Measurements from ENCODE around the gene MANF. TPM values are rescaled to one million over a fixed set of nuclear protein-coding genes. Genes with fewer than 3 reads are reported as not detected.
"Not testable (repeated sequence)": the region's sequence is repeated elsewhere in the genome, so short reads cannot be mapped to it uniquely, and the experiment has no call there.

The MANF gene
- total RNA-seq, 1 donor from 2014 or later: 265 TPM

DNA sequence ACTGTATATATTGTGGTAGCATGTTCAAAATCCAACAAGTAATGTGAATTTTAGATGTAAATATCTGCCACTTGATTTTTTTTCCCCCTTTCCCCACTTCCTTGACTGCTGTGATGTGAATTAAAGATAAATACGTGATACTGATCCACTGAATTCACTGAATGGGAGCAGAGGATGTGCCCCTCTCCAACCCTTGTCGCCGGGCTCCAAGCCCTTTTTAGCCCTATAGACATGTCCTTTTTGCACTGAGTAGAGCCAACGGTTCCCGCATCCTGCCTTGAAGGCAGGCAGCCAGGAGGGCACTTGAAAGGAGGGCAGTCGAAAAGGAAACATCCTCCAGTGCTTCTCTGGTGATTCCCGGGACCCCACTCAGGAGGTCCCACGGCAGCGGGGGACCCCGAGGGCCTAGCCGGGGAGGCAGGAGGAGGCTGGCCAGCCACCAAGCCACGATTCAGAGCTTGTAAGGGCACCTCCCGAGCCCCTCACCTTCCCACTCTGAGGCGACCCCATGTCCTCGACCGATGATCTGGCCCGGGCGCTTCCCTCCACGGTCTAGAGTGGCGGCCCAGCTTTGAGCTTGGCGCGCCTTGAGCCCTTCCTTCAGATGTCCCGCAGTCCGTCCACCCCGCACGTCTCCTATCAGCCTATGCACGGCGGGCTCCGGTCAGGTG lies 901 bp upstream of the MANF start:
- TF ChIP-seq, protein P1, sequence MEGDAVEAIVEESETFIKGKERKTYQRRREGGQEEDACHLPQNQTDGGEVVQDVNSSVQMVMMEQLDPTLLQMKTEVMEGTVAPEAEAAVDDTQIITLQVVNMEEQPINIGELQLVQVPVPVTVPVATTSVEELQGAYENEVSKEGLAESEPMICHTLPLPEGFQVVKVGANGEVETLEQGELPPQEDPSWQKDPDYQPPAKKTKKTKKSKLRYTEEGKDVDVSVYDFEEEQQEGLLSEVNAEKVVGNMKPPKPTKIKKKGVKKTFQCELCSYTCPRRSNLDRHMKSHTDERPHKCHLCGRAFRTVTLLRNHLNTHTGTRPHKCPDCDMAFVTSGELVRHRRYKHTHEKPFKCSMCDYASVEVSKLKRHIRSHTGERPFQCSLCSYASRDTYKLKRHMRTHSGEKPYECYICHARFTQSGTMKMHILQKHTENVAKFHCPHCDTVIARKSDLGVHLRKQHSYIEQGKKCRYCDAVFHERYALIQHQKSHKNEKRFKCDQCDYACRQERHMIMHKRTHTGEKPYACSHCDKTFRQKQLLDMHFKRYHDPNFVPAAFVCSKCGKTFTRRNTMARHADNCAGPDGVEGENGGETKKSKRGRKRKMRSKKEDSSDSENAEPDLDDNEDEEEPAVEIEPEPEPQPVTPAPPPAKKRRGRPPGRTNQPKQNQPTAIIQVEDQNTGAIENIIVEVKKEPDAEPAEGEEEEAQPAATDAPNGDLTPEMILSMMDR (conservative IDR thresholded peaks at IDR 0.05; ENCODE audit: low read depth, low read length): no peak
- DNase-seq (ENCODE audit: low read depth): no peak
- peak overlapping the region; percentile 97 for H3K4me3 ChIP-seq (ENCODE audit: low read depth, low read length)

DNA sequence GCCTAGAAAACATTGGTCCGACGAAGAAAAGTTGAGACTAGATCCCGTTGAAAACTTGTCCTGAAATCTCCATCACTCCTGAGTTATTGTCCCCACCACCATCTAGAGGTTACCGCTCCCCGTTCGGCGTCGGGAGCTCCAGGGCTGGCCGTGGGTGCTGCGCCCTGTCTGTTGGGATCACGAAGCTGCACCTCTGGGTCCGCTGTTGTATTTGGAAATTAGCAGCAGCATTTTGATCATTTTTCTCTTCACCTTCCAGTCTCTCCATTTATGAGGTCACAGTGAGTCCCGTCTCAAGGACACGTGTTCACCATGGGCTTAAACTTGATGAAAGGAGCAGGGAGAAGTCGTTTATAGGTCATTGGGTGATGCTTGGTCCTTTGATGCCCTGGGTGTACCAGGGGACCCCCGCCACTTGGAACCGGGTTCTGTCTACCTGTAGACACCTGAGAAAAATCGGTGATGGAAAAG lies 565 bp downstream of the MANF start:
- peak overlapping the region; percentile 97 for H3K4me3 ChIP-seq (ENCODE audit: low read depth, low read length)
- TF ChIP-seq, protein P1 (conservative IDR thresholded peaks at IDR 0.05; ENCODE audit: low read depth, low read length): no peak
- no peak for DNase-seq (ENCODE audit: low read depth)

DNA sequence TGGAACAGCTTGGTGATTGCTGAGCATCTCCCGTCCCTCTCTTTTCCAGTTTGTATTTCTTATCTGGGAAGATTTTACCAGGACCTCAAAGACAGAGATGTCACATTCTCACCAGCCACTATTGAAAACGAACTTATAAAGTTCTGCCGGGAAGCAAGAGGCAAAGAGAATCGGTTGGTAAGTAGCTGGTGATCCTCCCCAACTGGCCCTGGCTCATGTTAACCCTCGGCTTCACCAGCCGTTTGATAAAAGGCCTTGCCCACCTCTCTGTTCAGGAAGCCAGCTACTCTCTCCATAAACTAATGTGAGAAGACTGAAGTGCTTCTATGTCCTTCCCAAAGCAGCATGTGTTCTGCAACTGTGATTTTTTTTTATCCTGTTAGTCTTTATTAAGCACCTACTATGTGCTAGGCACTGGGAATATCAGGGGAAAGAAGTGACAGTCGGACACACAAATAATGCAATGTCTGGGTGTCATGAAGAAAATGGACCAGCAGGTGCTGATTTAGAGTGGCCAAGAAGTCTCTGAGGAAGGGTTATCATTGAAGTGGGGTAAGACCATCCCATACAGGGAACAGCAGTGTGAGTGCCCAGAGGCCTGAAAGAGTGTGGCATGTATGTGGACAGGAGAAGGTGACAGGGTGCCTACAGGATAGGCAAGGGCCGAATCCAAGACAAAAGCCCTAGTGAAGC lies 1.2 kb downstream of the MANF start:
- TF ChIP-seq, protein P1 (conservative IDR thresholded peaks at IDR 0.05; ENCODE audit: low read depth, low read length): no peak
- peak overlapping the region; percentile 97 for H3K4me3 ChIP-seq (ENCODE audit: low read depth, low read length)
- no peak for DNase-seq (ENCODE audit: low read depth)

DNA sequence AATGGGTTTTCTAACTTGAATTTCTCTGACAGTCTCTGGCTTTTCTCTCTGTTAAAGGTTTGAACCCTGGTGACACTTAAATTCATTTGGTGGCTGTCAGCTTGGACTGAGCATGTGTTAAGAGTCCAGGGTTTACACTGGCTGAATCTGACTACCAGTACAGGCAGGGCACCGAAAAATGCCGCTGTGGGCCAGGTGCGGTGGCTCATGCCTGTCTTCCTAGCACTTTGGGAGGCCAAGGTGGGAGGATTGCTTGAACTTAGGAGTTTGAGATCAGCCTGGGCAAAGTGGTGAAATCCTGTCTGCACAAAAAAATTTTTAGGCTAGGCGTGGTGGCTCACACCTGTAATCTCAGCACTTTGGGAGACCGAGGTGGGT lies 1.8 kb downstream of the MANF start:
- DNase-seq (ENCODE audit: low read depth): no peak
- H3K4me3 ChIP-seq (ENCODE audit: low read depth, low read length): peak overlapping the region; percentile 97
- TF ChIP-seq, protein P1 (conservative IDR thresholded peaks at IDR 0.05; ENCODE audit: low read depth, low read length): no peak

DNA sequence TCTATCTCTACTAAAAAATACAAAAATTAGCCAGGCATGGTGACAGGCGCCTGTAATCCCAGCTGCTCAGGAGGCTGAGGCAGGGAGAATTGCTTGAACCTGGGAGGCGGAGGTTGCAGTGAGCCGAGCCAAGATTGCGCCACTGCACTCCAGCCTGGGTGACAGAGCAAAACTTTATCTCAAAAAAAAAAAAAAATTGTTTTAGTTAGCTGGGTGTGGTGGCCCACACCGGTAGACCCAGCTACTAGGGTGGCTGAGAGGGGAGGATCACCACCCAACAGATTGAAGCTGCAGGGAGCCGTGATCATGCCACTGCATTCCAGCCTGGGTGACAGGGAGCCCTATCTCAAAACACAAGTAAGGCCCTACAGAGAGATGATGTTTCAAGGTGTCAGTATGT lies 2.2 kb downstream of the MANF start:
- not testable (repeated sequence) for DNase-seq (ENCODE audit: low read depth); H3K4me3 ChIP-seq (ENCODE audit: low read depth, low read length)

DNA sequence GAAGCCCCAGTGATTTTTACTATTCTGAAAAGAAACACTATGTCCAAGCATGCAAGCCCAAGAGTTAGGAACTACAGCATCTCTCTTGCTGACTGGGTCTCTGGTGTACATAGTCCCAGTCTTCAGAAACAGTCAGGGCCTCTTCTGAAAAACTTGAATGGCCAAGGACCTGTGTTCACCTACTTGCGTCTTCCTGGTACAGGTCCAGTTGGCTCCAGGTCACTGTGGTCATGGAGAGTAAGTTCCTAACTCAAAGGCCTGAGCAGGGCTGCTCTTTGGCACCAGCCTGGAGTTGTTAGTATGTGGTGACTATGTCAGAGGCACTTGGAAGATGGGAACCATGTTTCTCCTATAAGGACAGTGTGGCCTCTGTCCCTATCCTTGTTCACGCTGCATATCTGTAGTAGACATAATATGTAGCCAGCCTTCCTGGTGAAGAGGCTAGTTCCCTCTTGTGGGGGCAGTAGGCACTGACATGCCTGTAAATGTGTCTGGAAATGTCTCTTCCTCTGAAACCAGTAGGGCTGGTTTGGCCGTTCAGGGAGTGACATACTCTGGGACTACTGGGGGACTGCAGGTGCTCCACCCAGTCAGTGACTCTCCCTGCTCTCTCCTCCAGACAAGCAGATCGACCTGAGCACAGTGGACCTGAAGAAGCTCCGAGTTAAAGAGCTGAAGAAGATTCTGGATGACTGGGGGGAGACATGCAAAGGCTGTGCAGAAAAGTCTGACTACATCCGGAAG lies 3.4 kb downstream of the MANF start:
- TF ChIP-seq, protein P1 (conservative IDR thresholded peaks at IDR 0.05; ENCODE audit: low read depth, low read length): peak; percentile 40
- no peak overlapping the region for H3K4me3 ChIP-seq (ENCODE audit: low read depth, low read length)
- no peak for DNase-seq (ENCODE audit: low read depth)

DNA sequence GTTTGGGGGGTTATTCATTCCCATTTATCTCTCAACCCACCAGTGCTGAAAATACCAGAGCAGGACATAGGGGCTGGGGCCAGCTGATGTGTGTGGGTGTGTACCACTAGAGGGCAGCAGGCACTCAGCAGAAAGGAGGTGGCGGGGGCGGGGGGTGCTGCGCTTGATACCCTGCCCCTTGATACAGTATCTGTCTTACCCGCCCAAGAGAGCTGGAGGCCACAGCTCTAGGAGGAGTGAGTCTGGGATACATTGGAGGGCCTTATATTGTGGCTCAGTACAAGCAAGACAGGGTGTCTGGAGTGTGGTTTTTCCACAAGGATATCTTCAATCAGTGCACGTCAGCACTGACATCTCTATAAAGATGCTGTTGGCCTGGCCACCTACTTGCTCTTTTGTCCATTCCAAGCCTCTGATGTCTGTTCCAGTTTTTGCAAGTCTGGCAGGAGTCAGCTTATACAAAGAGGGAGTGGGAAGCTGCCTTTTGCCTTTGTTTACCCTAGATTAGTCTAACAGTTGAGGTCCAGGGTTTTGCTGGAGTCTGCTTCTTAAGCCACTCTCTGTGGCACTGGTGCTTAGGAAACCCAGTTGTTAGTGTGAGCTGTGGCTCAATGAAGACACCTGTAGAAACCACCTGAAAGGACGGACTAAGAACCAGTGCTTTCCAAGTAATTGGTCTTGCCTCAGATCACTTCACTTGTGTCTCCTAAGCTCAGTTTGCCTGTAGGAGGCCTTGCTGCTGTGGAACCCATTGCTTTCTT lies 4.5 kb downstream of the MANF start:
- H3K4me3 ChIP-seq (ENCODE audit: low read depth, low read length): no peak overlapping the region
- DNase-seq (ENCODE audit: low read depth): no peak
- TF ChIP-seq, protein P1 (conservative IDR thresholded peaks at IDR 0.05; ENCODE audit: low read depth, low read length): peak; percentile 85
